GM23338 (cell line): ENCODE results near the gene CRYBG3. TPM values are rescaled to one million over a fixed set of nuclear protein-coding genes. Genes with fewer than 3 reads are reported as not detected.

ENCODE experiments used
- ATAC-seq: fragments of 200-7000 bp; cut with Tn5 transposase; 3 replicates; pipeline ENCODE4 v1.9.1; 2020
- DNase-seq: peaks from one replicate; pipeline ENCODE4 v3.0.0-alpha.2; 2015; ENCODE audit warnings: low spot score
- H2AFZ ChIP-seq: fragments of 200-600 bp; sonication (generic); 2 replicates; pipeline ENCODE4 v1.8.0; 2016; ENCODE audit warnings: antibody characterized with exemption, mild to moderate bottlenecking, moderate library complexity
- H3F3A ChIP-seq: fragments of 200-600 bp; sonication (generic); replicated peaks from 2 replicates; pipeline ENCODE4 v1.8.0; 2017; ENCODE audit warnings: antibody characterized with exemption, mixed run types, low read depth
- H3K27ac ChIP-seq: fragments of 200-600 bp; sonication (generic); 2 replicates; pipeline ENCODE4 v1.6.1; 2016; ENCODE audit warnings: low read depth
- H3K27me3 ChIP-seq: fragments of 200-600 bp; sonication (generic); 2 replicates; pipeline ENCODE4 v1.8.0; 2016; ENCODE audit warnings: mild to moderate bottlenecking, mixed run types, moderate library complexity; ENCODE audit not compliant: insufficient read depth
- H3K36me3 ChIP-seq: fragments of 200-600 bp; sonication (generic); 2 replicates; pipeline ENCODE4 v1.8.0; 2016; ENCODE audit warnings: mild to moderate bottlenecking; ENCODE audit not compliant: insufficient read depth
- H3K4me1 ChIP-seq: fragments of 200-600 bp; sonication (generic); 2 replicates; pipeline ENCODE4 v1.8.0; 2016; ENCODE audit warnings: mild to moderate bottlenecking, moderate library complexity; ENCODE audit not compliant: insufficient read depth
- H3K4me2 ChIP-seq: fragments of 200-600 bp; sonication (generic); 2 replicates; pipeline ENCODE4 v1.7.1; 2017; ENCODE audit warnings: mixed run types
- H3K4me3 ChIP-seq: fragments of 200-600 bp; sonication (generic); 2 replicates; pipeline ENCODE4 v1.6.1; 2016; ENCODE audit warnings: mixed run types
- H3K79me2 ChIP-seq: fragments of 200-600 bp; sonication (generic); replicated peaks from 2 replicates; pipeline ENCODE4 v1.8.0; 2017; ENCODE audit warnings: mild to moderate bottlenecking; ENCODE audit not compliant: insufficient read depth
- H3K9me2 ChIP-seq: fragments of 200-600 bp; sonication (generic); 2 replicates; pipeline ENCODE4 v1.8.0; 2017; ENCODE audit not compliant: insufficient read depth
- H4K20me1 ChIP-seq: fragments of 200-600 bp; sonication (generic); replicated peaks from 2 replicates; pipeline ENCODE4 v1.8.0; 2017; ENCODE audit warnings: mild to moderate bottlenecking; ENCODE audit not compliant: insufficient read depth
- H3K27ac Mint-ChIP-seq: 2 replicates; pipeline ENCODE4 v1.8.0; 2020; ENCODE audit warnings: inconsistent platforms, mild to moderate bottlenecking, moderate library complexity, mixed read lengths
- H3K27me3 Mint-ChIP-seq: 3 replicates; pipeline ENCODE4 v1.8.0; 2022; ENCODE audit warnings: low read depth, mild to moderate bottlenecking, moderate library complexity, mixed read lengths, inconsistent platforms; ENCODE audit not compliant: insufficient read depth, poor library complexity
- H3K36me3 Mint-ChIP-seq: 3 replicates; pipeline ENCODE4 v1.8.0; 2021; ENCODE audit warnings: low read depth, mild to moderate bottlenecking, inconsistent platforms, moderate library complexity, mixed read lengths
- H3K4me1 Mint-ChIP-seq: 3 replicates; pipeline ENCODE4 v1.8.0; 2020; ENCODE audit warnings: mild to moderate bottlenecking, inconsistent platforms, mixed read lengths
- H3K4me3 Mint-ChIP-seq: 3 replicates; pipeline ENCODE4 v1.8.0; 2021; ENCODE audit warnings: moderate library complexity, mild to moderate bottlenecking, inconsistent platforms, mixed read lengths
- H3K9me3 Mint-ChIP-seq: 3 replicates; pipeline ENCODE4 v1.8.0; 2020; ENCODE audit warnings: moderate library complexity, mild to moderate bottlenecking, inconsistent platforms, mixed read lengths
- CREB1 ChIP-seq: fragments of 250-450 bp; sonication (Bioruptor Pico); IDR thresholded peaks from 2 replicates; pipeline ENCODE4 v1.5.0; 2020; ENCODE audit warnings: low read depth, mild to moderate bottlenecking, moderate library complexity
- CTCF ChIP-seq, 2 experiments: fragments of 200-600 bp in 1 of 2; sonication (generic) in 1 of 2; conservative IDR thresholded peaks; 2 replicates each; pipeline versions ENCODE4 v1.5.1 to v1.6.1; 2016 to 2017; ENCODE audit warnings: antibody characterized with exemption in 2 of 2, low read depth in 2 of 2, mild to moderate bottlenecking in 2 of 2, moderate library complexity in 1 of 2
- ETS1 ChIP-seq: IDR thresholded peaks from 2 replicates; pipeline ENCODE4 v1.6.1; 2016; ENCODE audit warnings: antibody characterized with exemption
- EZH2 ChIP-seq: fragments of 200-600 bp; sonication (generic); IDR thresholded peaks from one replicate; pipeline ENCODE4 v1.8.0; 2017; ENCODE audit warnings: antibody characterized with exemption, mild to moderate bottlenecking, low read depth; ENCODE audit not compliant: unreplicated experiment
- EZH2phosphoT487 ChIP-seq: fragments of 200-600 bp; sonication (generic); IDR thresholded peaks from one replicate; pipeline ENCODE4 v1.8.1; 2018; ENCODE audit warnings: antibody characterized with exemption; ENCODE audit not compliant: unreplicated experiment
- JUNB ChIP-seq: IDR thresholded peaks from one replicate; pipeline ENCODE4 v1.6.1; 2016; ENCODE audit warnings: antibody characterized with exemption; ENCODE audit not compliant: unreplicated experiment
- NANOG ChIP-seq: IDR thresholded peaks from 2 replicates; pipeline ENCODE4 v1.6.1; 2016; ENCODE audit warnings: antibody characterized with exemption, borderline replicate concordance
- POLR2AphosphoS5 ChIP-seq: IDR thresholded peaks from 2 replicates; pipeline ENCODE4 v1.6.1; 2016; ENCODE audit warnings: antibody characterized with exemption, low read depth
- REST ChIP-seq: IDR thresholded peaks from one replicate; pipeline ENCODE4 v1.6.1; 2018; ENCODE audit warnings: antibody characterized with exemption; ENCODE audit not compliant: unreplicated experiment
- STAT1 ChIP-seq: IDR thresholded peaks from one replicate; pipeline ENCODE4 v1.6.1; 2016; ENCODE audit warnings: antibody characterized with exemption; ENCODE audit not compliant: unreplicated experiment
- ZNF114 ChIP-seq: fragments of 250-450 bp; sonication (Bioruptor Pico); IDR thresholded peaks from 2 replicates; pipeline ENCODE4 v1.5.0; 2020; ENCODE audit warnings: mild to moderate bottlenecking, moderate library complexity
- ZNF331 ChIP-seq: fragments of 250-450 bp; sonication (Bioruptor Pico); IDR thresholded peaks from 2 replicates; pipeline ENCODE4 v1.5.0; 2020; ENCODE audit warnings: low read depth, mild to moderate bottlenecking, moderate library complexity
- ZNF462 ChIP-seq: fragments of 250-450 bp; sonication (Bioruptor Pico); IDR thresholded peaks from 2 replicates; pipeline ENCODE4 v1.5.0; 2020; ENCODE audit warnings: mild to moderate bottlenecking, moderate library complexity
- polyA plus RNA-seq: library from polyadenylated mRNA; unstranded; fragments of >200 nt; fragmentation: Nextera tagmentation; extraction: Ambion mirVana; gene quantifications from 2 replicates; pipeline ENCODE4 v1.2.1, GENCODE V29; 2016
- total RNA-seq: library from RNA; depleted of rRNA; stranded (reverse); fragments of >200 nt; shearing (Covaris generic); gene quantifications from 2 replicates; pipeline ENCODE4 v1.2.3, GENCODE V29; 2014

CRYBG3 gene
- total and polyA plus RNA-seq, 2 experiments from 2014 or later: 2.3 to 8.9 TPM

DNA sequence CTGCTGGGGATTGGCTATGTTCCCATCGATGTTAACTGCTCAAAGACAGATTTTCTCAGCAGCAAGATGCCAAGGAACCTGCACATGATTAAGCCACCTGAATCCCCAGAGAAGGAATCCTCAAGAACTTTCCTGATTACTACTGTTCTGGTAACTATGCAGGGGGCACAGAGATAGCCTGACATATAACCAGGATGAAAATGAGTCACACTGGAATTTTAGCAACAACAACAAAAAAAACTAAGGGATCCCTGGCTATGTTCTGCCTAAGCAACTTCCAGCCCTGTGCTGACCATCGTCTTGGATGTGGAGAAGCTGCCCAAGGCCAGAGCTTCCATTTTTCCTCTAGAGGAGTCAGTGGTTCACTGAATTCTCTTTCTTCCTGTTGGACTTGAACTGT, 136.6 kb downstream of the CRYBG3 start:
- Mint-ChIP-seq H3K4me3 (no peak overlapping the region), H3K9me3 (no peaks in the 10 kb centered on the region), H3K36me3 (no peaks in the 10 kb centered on the region; the same call in 1 of the 3 replicates), H3K27me3 (no peaks in the 10 kb centered on the region), H3K27ac (no peak overlapping the region), H3K4me1 (peaks cover 6% of the 10 kb centered on the region; the same call in 2 of the 3 replicates)
- Histone ChIP-seq H3K4me3 (no peak overlapping the region), H4K20me1 (no peaks in the 10 kb centered on the region), H3K4me1 (no peaks in the 10 kb centered on the region), H3K36me3 (no peaks in the 10 kb centered on the region; the same call in 1 of the 2 replicates), H3K27ac (no peak overlapping the region), H3K79me2 (no peaks in the 10 kb centered on the region), H3K4me2 (no peak overlapping the region), H3K27me3 (no peaks in the 10 kb centered on the region), H2AFZ (no peak overlapping the region), H3F3A (no peaks in the 10 kb centered on the region), H3K9me2 (no peaks in the 10 kb centered on the region)
- no peak for TF ChIP-seq POLR2AphosphoS5
- TF ChIP-seq CTCF (conservative IDR thresholded peaks at IDR 0.05; ENCODE audit: low read depth in 2 of 2): no peak
- TF ChIP-seq EZH2phosphoT487: no peak
- no peak for TF ChIP-seq ZNF331 (CRISPR knock-in tag)
- no peak for TF ChIP-seq CREB1
- TF ChIP-seq NANOG: no peak
- no peak for TF ChIP-seq REST
- TF ChIP-seq STAT1: no peak
- TF ChIP-seq ZNF462 (CRISPR knock-in tag): no peak
- no peak for TF ChIP-seq ZNF114 (CRISPR knock-in tag)
- TF ChIP-seq ETS1: no peak
- no peak for TF ChIP-seq JUNB
- no peak for TF ChIP-seq EZH2
- ATAC-seq: no peak
- DNase-seq: no peak
